Astrocyte (in vitro differentiated cells and primary cell): Measurements from ENCODE around the gene CYTH3.

ENCODE experiments used
- CTCF ChIP-seq: IDR thresholded peaks from 2 replicates; pipeline ENCODE4 v1.5.1; 2011; ENCODE audit warnings: low read depth, mild to moderate bottlenecking, inconsistent platforms, low read length, moderate library complexity; ENCODE audit not compliant: insufficient read depth
- EZH2 ChIP-seq: IDR thresholded peaks from 2 replicates; pipeline ENCODE4 v1.6.1; 2012; ENCODE audit warnings: mild to moderate bottlenecking, low read length, inconsistent platforms; ENCODE audit not compliant: insufficient read depth

GRCh38 chr7:6317797-6318438 lies 45.5 kb upstream of the CYTH3 start:
- TF ChIP-seq EZH2 = no peak
- no peak for TF ChIP-seq CTCF
